ENCODE results near the gene PRDM15.

GRCh38 chr21:41825216-41825615, 53.9 kb downstream of the PRDM15 start:
- TF ChIP-seq, protein P1, sequence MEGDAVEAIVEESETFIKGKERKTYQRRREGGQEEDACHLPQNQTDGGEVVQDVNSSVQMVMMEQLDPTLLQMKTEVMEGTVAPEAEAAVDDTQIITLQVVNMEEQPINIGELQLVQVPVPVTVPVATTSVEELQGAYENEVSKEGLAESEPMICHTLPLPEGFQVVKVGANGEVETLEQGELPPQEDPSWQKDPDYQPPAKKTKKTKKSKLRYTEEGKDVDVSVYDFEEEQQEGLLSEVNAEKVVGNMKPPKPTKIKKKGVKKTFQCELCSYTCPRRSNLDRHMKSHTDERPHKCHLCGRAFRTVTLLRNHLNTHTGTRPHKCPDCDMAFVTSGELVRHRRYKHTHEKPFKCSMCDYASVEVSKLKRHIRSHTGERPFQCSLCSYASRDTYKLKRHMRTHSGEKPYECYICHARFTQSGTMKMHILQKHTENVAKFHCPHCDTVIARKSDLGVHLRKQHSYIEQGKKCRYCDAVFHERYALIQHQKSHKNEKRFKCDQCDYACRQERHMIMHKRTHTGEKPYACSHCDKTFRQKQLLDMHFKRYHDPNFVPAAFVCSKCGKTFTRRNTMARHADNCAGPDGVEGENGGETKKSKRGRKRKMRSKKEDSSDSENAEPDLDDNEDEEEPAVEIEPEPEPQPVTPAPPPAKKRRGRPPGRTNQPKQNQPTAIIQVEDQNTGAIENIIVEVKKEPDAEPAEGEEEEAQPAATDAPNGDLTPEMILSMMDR (IDR thresholded peaks at IDR 0.05): no peak
- TF ChIP-seq POLR2A (IDR thresholded peaks at IDR 0.05): no peak

All from prostate gland (tissue), 2 donors.